Left ventricle myocardium inferior (tissue), 1 donor: ENCODE measurements around the gene TUBA8. TPM values are rescaled to one million over a fixed set of nuclear protein-coding genes. Genes with fewer than 3 reads are reported as not detected.
A peak's percentile ranks its signal among the peaks of the same experiment; 100 is the strongest.

ENCODE experiments used
- DNase-seq: peaks from one replicate; pipeline ENCODE4 v3.0.0-alpha.2; 2020
- H3K27ac ChIP-seq: fragments of 200-600 bp; replicated peaks from 2 replicates; pipeline ENCODE4 v1.8.0; 2021
- H3K27me3 ChIP-seq: fragments of 200-600 bp; 2 replicates; pipeline ENCODE4 v1.8.0; 2021; ENCODE audit warnings: low read depth
- H3K36me3 ChIP-seq: fragments of 200-600 bp; 2 replicates; pipeline ENCODE4 v1.8.0; 2021
- H3K4me1 ChIP-seq: fragments of 200-600 bp; 2 replicates; pipeline ENCODE4 v1.8.0; 2021
- H3K4me3 ChIP-seq: fragments of 200-600 bp; 2 replicates; pipeline ENCODE4 v1.8.0; 2021; ENCODE audit warnings: mild to moderate bottlenecking, moderate library complexity
- H3K9me3 ChIP-seq: fragments of 200-600 bp; replicated peaks from 2 replicates; pipeline ENCODE4 v1.8.0; 2021
- CTCF ChIP-seq: fragments of 200-600 bp; IDR thresholded peaks from 2 replicates; pipeline ENCODE4 v1.8.0; 2021; ENCODE audit warnings: antibody characterized with exemption, mild to moderate bottlenecking, borderline replicate concordance
- intact Hi-C: fragments of 100-400 bp; cut with micrococcal nuclease; formaldehyde crosslinking; loops from one replicate; pipeline ENCODE4 v1.11.0; 2022
- total RNA-seq: library from RNA; stranded (reverse); fragmentation: NEBNext Ultra II Directional; extraction: Animal tissue kit (Norgen Biotek cat#: 25700); gene quantifications from one replicate; pipeline ENCODE4 v1.2.1, GENCODE V29; 2021
- donor health status: DM: no; HTN: yes; CAD: no; lungs with severe emphysema.

The TUBA8 gene
- total RNA-seq, 1 donor from 2014 or later, result 253 TPM

GRCh38 chr22:18078329-18079041 is 32.1 kb upstream of the TUBA8 start:
- no peaks in the 10 kb centered on the region for H3K27me3 ChIP-seq
- intact Hi-C loops, result no loop called here
- DNase-seq, result no peak

GRCh38 chr22:18079706-18080233 is 30.8 kb upstream of the TUBA8 start:
- H3K27ac ChIP-seq, result no peak overlapping the region
- no peak for DNase-seq
- H3K4me3 ChIP-seq, result no peak overlapping the region
- H3K36me3 ChIP-seq, result peaks cover 54% of the 10 kb centered on the region
- no peak for TF ChIP-seq CTCF
- peaks cover 59% of the 10 kb centered on the region for H3K4me1 ChIP-seq
- no peaks in the 10 kb centered on the region for H3K27me3 ChIP-seq
- intact Hi-C loops, result no loop called here
- no peaks in the 10 kb centered on the region for H3K9me3 ChIP-seq

More at GRCh38 chr22:18078329-18079041, 32.1 kb upstream of the TUBA8 start:
- H3K36me3 ChIP-seq, result peaks cover 43% of the 10 kb centered on the region
- peak overlapping the region; percentile 97 for H3K4me3 ChIP-seq
- H3K4me1 ChIP-seq, result peaks cover 59% of the 10 kb centered on the region
- no peaks in the 10 kb centered on the region for H3K9me3 ChIP-seq
- H3K27ac ChIP-seq, result peak overlapping the region; percentile 94
- no peak for TF ChIP-seq CTCF

GRCh38 chr22:18081416-18081815 is 29.2 kb upstream of the TUBA8 start:
- DNase-seq, result no peak
- intact Hi-C loops, result no loop called here
- TF ChIP-seq CTCF, result no peak
- Histone ChIP-seq H3K4me3 (no peak overlapping the region), H3K27me3 (no peaks in the 10 kb centered on the region), H3K27ac (no peak overlapping the region), H3K36me3 (peaks cover 70% of the 10 kb centered on the region), H3K4me1 (peaks cover 47% of the 10 kb centered on the region), H3K9me3 (no peaks in the 10 kb centered on the region)

GRCh38 chr22:18082467-18082866 is 28.1 kb upstream of the TUBA8 start:
- Histone ChIP-seq H3K36me3 (peaks cover 81% of the 10 kb centered on the region), H3K4me3 (no peak overlapping the region), H3K4me1 (peaks cover 37% of the 10 kb centered on the region), H3K9me3 (no peaks in the 10 kb centered on the region), H3K27me3 (no peaks in the 10 kb centered on the region), H3K27ac (no peak overlapping the region)
- intact Hi-C loops, result no loop called here
- TF ChIP-seq CTCF, result no peak
- DNase-seq, result no peak

GRCh38 chr22:18083406-18083805 is 27.2 kb upstream of the TUBA8 start:
- Histone ChIP-seq H3K4me3 (no peak overlapping the region), H3K4me1 (peaks cover 30% of the 10 kb centered on the region), H3K9me3 (no peaks in the 10 kb centered on the region), H3K27me3 (no peaks in the 10 kb centered on the region), H3K27ac (no peak overlapping the region), H3K36me3 (peaks cover 90% of the 10 kb centered on the region)
- DNase-seq, result no peak
- intact Hi-C loops, result no loop called here
- TF ChIP-seq CTCF, result no peak
